Inferior parietal cortex (tissue), 1 donor: ENCODE data around the gene EPX.

ENCODE experiments used
- DNase-seq: peaks from one replicate; pipeline ENCODE4 v3.0.0-alpha.2; 2016; ENCODE audit errors: extremely low spot score

EPX gene

GRCh38 chr17:58253082-58253481 lies 60.6 kb downstream of the EPX start:
- DNase-seq = no peak
